HG02763 (cell line): ENCODE data around the gene SENP1.

Experiments used
- ATAC-seq: cut with Tn5 transposase; IDR thresholded peaks from one replicate; pipeline ENCODE4 v1.9.1; 2021; ENCODE audit warnings: mild to moderate bottlenecking, moderate library complexity; ENCODE audit not compliant: unreplicated experiment

The SENP1 gene

GRCh38 chr12:48068457-48068856 lies 37.4 kb downstream of the SENP1 start:
- ATAC-seq = no peak

- ATAC-seq = no peak
Measured at GRCh38 chr12:48067250-48067938, 38.5 kb downstream of the SENP1 start.

- ATAC-seq = no peak
Measured at GRCh38 chr12:48065041-48065440, 40.8 kb downstream of the SENP1 start.

- no peak for ATAC-seq
Measured at GRCh38 chr12:48063530-48063929, 42.3 kb downstream of the SENP1 start.

- ATAC-seq = no peak
Measured at GRCh38 chr12:48061938-48062719, 43.8 kb downstream of the SENP1 start.

- ATAC-seq = no peak
Measured at GRCh38 chr12:48060474-48060873, 45.4 kb downstream of the SENP1 start.

GRCh38 chr12:48058771-48059170 lies 47.1 kb downstream of the SENP1 start:
- ATAC-seq = no peak

GRCh38 chr12:48054955-48055821 lies 50.7 kb downstream of the SENP1 start:
- no peak for ATAC-seq

- no peak for ATAC-seq
Measured at GRCh38 chr12:48053883-48054282, 52.0 kb downstream of the SENP1 start.

GRCh38 chr12:48053122-48053521 lies 52.8 kb downstream of the SENP1 start:
- no peak for ATAC-seq

GRCh38 chr12:48051681-48052080 lies 54.2 kb downstream of the SENP1 start:
- no peak for ATAC-seq

GRCh38 chr12:48050174-48050573 lies 55.7 kb downstream of the SENP1 start:
- ATAC-seq = no peak

GRCh38 chr12:48045965-48046518 lies 59.8 kb downstream of the SENP1 start:
- no peak for ATAC-seq

- no peak for ATAC-seq
Measured at GRCh38 chr12:48045061-48045846, 60.6 kb downstream of the SENP1 start.

GRCh38 chr12:48044396-48044795 lies 61.5 kb downstream of the SENP1 start:
- no peak for ATAC-seq

GRCh38 chr12:48043771-48044170 lies 62.1 kb downstream of the SENP1 start:
- ATAC-seq = no peak

- no peak for ATAC-seq
Measured at GRCh38 chr12:48041591-48042423, 64.1 kb downstream of the SENP1 start.

GRCh38 chr12:48040354-48040753 lies 65.5 kb downstream of the SENP1 start:
- ATAC-seq = no peak

- ATAC-seq = no peak
Measured at GRCh38 chr12:48039151-48039550, 66.7 kb downstream of the SENP1 start.
